IgD-negative memory B cell (primary cell): Measurements from ENCODE around the gene ATP8A1. TPM values are rescaled to one million over a fixed set of nuclear protein-coding genes. Genes with fewer than 3 reads are reported as not detected.

Experiments
- H3K27ac Mint-ChIP-seq, 3 donors: one replicate each; pipeline ENCODE4 v1.8.0; 2020 to 2022; ENCODE audit warnings: mild to moderate bottlenecking in 3 of 3, mixed read lengths in 3 of 3, moderate library complexity in 1 of 3
- H3K27me3 Mint-ChIP-seq: one replicate; pipeline ENCODE4 v1.8.0; 2021; ENCODE audit warnings: mixed read lengths
- H3K36me3 Mint-ChIP-seq: one replicate; pipeline ENCODE4 v1.8.0; 2020; ENCODE audit warnings: mild to moderate bottlenecking, mixed read lengths
- H3K4me1 Mint-ChIP-seq, 3 donors: one replicate each; pipeline ENCODE4 v1.8.0; 2020 to 2022; ENCODE audit warnings: mixed read lengths in 3 of 3, mild to moderate bottlenecking in 1 of 3
- H3K4me3 Mint-ChIP-seq, 4 donors: one replicate each; pipeline ENCODE4 v1.8.0; 2020 to 2022; ENCODE audit warnings: mild to moderate bottlenecking in 4 of 4, mixed read lengths in 4 of 4, moderate library complexity in 3 of 4
- H3K9me3 Mint-ChIP-seq, 3 donors: one replicate each; pipeline ENCODE4 v1.8.0; 2020 to 2021; ENCODE audit warnings: mixed read lengths in 3 of 3, mild to moderate bottlenecking in 1 of 3
- polyA plus RNA-seq: library from polyadenylated mRNA; unstranded; fragments of 300-500 nt; fragmentation: Illumina TruSeq; gene quantifications from one replicate; pipeline ENCODE4 v1.2.3, GENCODE V29; 2021

Gene ATP8A1
- polyA plus RNA-seq, 1 donor from 2014 or later: 15.0 TPM

GRCh38 chr4:42625329-42625728, 31.6 kb downstream of the ATP8A1 start:
- no peaks in the 10 kb centered on the region for H3K9me3 Mint-ChIP-seq
- H3K27me3 Mint-ChIP-seq: no peaks in the 10 kb centered on the region
- H3K4me3 Mint-ChIP-seq: peak overlapping the region in 3 of 4 donors; percentile 1 to 78 (median 38)
- H3K4me1 Mint-ChIP-seq: peaks cover 44 to 55% (median 47%) of the 10 kb centered on the region in 3 donors
- H3K27ac Mint-ChIP-seq: peak overlapping the region; percentile 63 to 72 (median 71)
- peaks cover 4% of the 10 kb centered on the region for H3K36me3 Mint-ChIP-seq

- Mint-ChIP-seq H3K4me3 (peak overlapping the region in 1 of 4 donors; percentile 54), H3K27ac (no peak overlapping the region), H3K27me3 (no peaks in the 10 kb centered on the region), H3K4me1 (peaks cover 44 to 54% (median 50%) of the 10 kb centered on the region in 3 donors), H3K9me3 (no peaks in the 10 kb centered on the region), H3K36me3 (peaks cover 4% of the 10 kb centered on the region)
Measured at GRCh38 chr4:42624551-42624950, 32.4 kb downstream of the ATP8A1 start.

DNA sequence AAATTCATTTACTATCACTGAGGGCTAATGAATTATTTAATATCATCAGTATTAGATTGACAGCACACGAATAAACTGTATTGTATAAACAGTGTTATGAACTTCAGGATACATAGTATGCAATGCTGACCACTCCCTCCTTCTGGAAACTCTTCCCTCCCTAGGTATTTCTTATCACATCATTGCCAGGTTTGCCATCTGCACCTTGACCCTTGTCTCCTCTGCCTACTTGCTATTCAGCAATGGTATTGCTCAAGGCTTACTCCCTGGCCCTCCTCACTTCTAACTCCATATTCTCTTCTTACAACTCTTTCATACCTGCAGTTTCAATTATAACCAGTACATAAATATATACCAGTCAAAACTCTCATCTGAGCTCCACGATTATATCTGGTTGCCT, 38.9 kb downstream of the ATP8A1 start:
- H3K36me3 Mint-ChIP-seq: peaks cover 9% of the 10 kb centered on the region
- H3K4me3 Mint-ChIP-seq: no peak overlapping the region
- H3K4me1 Mint-ChIP-seq: peaks cover 5 to 10% (median 5%) of the 10 kb centered on the region in 3 donors
- no peak overlapping the region for H3K27ac Mint-ChIP-seq
- H3K27me3 Mint-ChIP-seq: no peaks in the 10 kb centered on the region
- no peaks in the 10 kb centered on the region for H3K9me3 Mint-ChIP-seq

DNA sequence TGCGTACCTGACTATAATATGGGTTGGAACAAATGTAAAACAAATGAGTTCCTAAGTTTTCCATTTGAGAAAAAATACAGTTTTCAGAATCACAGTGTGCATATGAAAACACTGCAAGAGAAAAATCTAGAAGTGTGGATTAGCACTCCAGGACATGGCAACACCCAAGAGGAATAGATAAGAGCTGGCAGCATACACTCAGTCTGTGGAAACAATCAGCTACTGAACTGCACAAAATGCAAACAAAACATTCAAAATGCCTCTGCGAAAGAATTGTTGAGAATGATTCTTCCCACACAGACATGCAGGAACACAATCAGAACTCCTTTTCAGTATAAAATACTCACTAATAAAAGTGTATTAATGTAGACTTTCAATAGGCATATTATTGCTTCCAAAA, 39.9 kb downstream of the ATP8A1 start:
- no peak overlapping the region for H3K4me3 Mint-ChIP-seq
- H3K4me1 Mint-ChIP-seq: peaks cover 5 to 6% (median 5%) of the 10 kb centered on the region in 3 donors
- H3K36me3 Mint-ChIP-seq: peaks cover 13% of the 10 kb centered on the region
- H3K9me3 Mint-ChIP-seq: no peaks in the 10 kb centered on the region
- H3K27me3 Mint-ChIP-seq: no peaks in the 10 kb centered on the region
- no peak overlapping the region for H3K27ac Mint-ChIP-seq

DNA sequence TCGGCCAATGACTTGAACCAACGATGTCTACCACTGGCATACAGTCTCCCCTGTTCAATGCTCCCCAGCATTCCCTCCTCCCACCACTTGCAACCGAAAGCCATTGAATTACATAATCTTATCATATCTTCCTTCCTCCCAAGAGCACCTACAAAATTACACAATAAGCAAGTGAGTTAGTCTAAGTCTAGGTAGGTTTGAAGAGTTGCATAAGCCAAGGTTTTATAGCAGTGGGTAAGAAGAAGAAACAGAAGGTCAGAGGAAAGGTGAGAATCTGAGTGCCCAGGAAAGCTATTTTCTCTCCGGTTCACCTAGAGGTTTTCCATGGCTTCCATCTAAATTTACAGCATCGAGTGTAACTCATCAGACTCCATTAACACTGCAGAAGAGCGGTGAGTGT, 40.3 kb downstream of the ATP8A1 start:
- no peak overlapping the region for H3K27ac Mint-ChIP-seq
- H3K4me3 Mint-ChIP-seq: no peak overlapping the region
- peaks cover 15% of the 10 kb centered on the region for H3K36me3 Mint-ChIP-seq
- H3K4me1 Mint-ChIP-seq: peaks cover 5 to 6% (median 5%) of the 10 kb centered on the region in 3 donors
- no peaks in the 10 kb centered on the region for H3K27me3 Mint-ChIP-seq
- H3K9me3 Mint-ChIP-seq: no peaks in the 10 kb centered on the region

DNA sequence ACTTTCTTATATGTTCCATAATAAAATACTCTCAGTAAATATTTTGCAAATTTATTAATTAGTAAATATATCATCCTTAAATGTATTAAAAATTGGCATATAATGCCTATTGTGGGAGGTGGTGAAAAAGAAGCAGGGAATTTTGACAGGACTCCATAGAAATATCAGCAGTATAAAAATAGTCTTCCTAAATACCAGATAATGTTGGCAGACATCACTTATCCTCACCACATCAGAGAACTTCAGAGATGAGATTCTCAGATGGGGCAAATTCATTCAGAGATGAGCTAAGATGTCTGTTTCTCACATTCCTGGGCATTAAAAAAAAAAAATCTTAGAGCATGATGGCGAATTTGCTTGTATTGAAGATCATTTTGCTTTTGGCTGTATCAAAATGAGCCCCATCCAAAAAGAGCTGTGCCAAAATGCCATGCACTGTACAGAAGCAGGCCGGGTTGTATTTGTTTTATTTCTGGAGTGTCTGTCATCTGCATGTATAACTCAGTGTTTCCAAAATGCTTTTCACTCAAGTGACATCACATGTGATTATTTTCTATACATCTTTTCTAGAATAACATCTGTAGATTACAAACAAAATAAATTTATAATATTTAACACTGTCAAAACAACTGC, 41.7 kb downstream of the ATP8A1 start:
- H3K27ac Mint-ChIP-seq: no peak overlapping the region
- H3K36me3 Mint-ChIP-seq: peaks cover 18% of the 10 kb centered on the region
- H3K27me3 Mint-ChIP-seq: no peaks in the 10 kb centered on the region
- peaks cover 3 to 9% (median 5%) of the 10 kb centered on the region in 3 donors for H3K4me1 Mint-ChIP-seq
- H3K9me3 Mint-ChIP-seq: no peaks in the 10 kb centered on the region
- no peak overlapping the region for H3K4me3 Mint-ChIP-seq

DNA sequence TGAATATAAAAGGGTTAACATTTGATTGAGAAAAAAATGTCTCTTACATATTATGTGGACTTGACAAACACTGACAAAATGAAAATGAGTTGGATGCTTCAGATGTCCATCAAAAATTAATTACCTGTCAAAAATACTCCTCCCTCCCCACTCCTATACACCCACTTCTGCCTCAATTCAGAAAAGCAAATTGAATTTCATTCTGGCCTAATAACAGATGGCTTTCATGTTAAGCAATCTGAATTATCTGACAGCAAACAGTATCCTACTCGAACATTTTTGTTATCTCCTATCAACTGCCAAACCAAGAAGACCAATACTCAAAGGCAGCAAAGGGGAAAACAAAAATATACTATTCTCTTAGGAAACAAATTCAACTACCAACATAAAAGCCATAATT, 44.0 kb downstream of the ATP8A1 start:
- Mint-ChIP-seq H3K27me3 (no peaks in the 10 kb centered on the region), H3K9me3 (no peaks in the 10 kb centered on the region)

GRCh38 chr4:42610941-42611340, 46.0 kb downstream of the ATP8A1 start:
- H3K9me3 Mint-ChIP-seq: no peaks in the 10 kb centered on the region
- H3K4me3 Mint-ChIP-seq: no peak overlapping the region
- H3K27ac Mint-ChIP-seq: no peak overlapping the region
- H3K4me1 Mint-ChIP-seq: peaks cover 1 to 7% (median 3%) of the 10 kb centered on the region in 3 donors
- H3K36me3 Mint-ChIP-seq: peaks cover 16% of the 10 kb centered on the region
- H3K27me3 Mint-ChIP-seq: no peaks in the 10 kb centered on the region

More for the DNA sequence above, 44.0 kb downstream of the ATP8A1 start:
- Mint-ChIP-seq H3K4me3 (no peak overlapping the region), H3K4me1 (peaks cover 2 to 7% (median 3%) of the 10 kb centered on the region in 3 donors), H3K36me3 (peaks cover 13% of the 10 kb centered on the region), H3K27ac (no peak overlapping the region)

DNA sequence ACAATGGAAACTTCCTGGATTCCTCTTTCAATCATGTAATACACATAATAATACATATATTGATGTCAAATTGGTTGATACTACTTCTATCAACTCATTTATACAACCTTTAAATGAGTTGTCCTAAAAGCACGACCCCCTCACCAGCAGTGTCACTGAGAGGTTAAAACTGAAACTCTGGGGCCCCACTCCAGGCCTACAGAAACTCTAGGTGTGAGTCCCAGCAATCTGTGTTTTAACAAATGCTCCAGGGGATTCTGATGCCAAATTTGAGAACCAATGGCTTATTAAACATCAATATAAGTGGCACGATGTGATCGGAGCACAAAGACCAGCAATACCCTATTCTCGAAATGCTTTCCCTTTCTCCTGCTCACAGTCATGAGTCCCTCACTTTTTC, 47.9 kb downstream of the ATP8A1 start:
- no peak overlapping the region for H3K27ac Mint-ChIP-seq

DNA sequence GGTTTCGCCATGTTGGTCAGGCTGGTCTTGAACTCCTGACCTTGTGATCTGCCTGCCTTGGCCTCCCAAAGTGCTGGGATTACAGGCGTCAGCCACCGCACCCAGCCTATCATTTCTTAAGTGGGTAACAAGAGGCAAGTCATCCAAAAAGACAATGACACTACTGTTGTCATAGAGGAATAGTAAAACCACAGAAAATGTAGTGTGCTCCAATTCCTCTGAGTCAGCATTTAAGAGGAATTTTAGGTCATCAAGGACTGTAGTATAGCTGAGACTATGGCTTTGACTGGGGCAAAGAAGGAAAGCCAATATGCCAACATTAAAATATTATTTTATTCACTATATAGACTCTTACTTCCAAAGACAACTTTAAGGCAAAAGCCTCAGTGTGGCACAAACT, 48.4 kb downstream of the ATP8A1 start:
- H3K36me3 Mint-ChIP-seq: peaks cover 14% of the 10 kb centered on the region
- no peaks in the 10 kb centered on the region for H3K9me3 Mint-ChIP-seq
- peaks cover 3 to 17% (median 8%) of the 10 kb centered on the region in 3 donors for H3K4me1 Mint-ChIP-seq
- H3K27ac Mint-ChIP-seq: no peak overlapping the region
- H3K4me3 Mint-ChIP-seq: no peak overlapping the region
- no peaks in the 10 kb centered on the region for H3K27me3 Mint-ChIP-seq

More for the DNA sequence above, 47.9 kb downstream of the ATP8A1 start:
- Mint-ChIP-seq H3K4me1 (peaks cover 3 to 14% (median 5%) of the 10 kb centered on the region in 3 donors), H3K27me3 (no peaks in the 10 kb centered on the region), H3K4me3 (no peak overlapping the region), H3K9me3 (no peaks in the 10 kb centered on the region), H3K36me3 (peaks cover 14% of the 10 kb centered on the region)

DNA sequence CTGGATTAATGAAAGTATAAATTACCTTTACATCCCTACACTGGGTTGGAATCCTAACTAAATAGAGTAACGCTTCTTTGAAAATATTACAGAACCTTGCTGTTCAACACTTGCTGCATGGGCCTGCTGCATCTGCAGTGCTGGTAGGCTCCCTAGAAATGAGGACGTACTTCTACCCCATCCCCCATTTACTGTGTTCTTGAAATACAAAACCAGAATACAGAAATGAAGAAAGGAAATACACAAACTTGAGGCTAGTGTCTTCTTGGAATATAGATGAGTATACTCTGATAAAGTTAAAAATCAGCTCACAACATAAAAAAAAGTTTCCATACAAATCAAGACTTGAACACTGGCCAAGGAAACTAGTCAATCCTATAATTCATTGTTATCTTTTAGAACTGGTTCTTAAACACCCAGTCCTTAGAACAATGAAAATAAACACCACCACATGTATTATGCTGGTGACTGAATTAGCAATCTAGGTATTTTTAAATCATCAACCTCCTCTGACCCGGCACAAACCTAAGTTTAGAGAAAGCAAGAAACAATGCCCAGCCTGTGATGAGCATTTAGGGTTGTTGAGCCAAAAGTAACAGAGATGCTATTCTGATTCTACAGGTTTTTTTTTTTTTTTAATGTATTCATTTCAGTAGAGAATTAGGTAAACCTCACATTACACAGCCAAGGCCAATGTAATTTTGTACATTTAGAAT, 49.7 kb downstream of the ATP8A1 start:
- Mint-ChIP-seq H3K9me3 (no peaks in the 10 kb centered on the region), H3K4me1 (peaks cover 3 to 17% (median 8%) of the 10 kb centered on the region in 3 donors), H3K4me3 (no peak overlapping the region), H3K27ac (no peak overlapping the region), H3K36me3 (peaks cover 10% of the 10 kb centered on the region), H3K27me3 (no peaks in the 10 kb centered on the region)

DNA sequence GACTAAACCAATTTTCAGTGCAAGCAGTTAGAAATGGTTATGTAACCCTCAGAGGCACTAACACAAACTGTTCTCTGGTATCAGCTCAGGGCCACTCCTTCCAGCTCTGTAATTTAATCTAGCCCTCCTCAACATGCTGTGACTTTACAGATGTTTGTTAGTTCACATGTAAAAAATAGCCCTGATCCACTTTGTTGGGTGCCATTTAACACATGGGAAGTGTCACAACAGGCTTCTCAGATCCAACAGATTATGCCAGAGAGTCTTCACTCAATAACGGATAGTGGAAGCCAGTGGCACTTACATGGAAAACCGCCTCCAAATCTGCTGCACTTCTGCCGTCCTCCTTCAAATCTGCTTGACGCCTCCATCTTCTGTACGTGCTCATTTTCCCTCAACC, 51.6 kb downstream of the ATP8A1 start:
- peaks cover 5% of the 10 kb centered on the region for H3K36me3 Mint-ChIP-seq
- H3K27ac Mint-ChIP-seq: peak overlapping the region in 1 of 3 donors; percentile 88
- no peaks in the 10 kb centered on the region for H3K27me3 Mint-ChIP-seq
- no peaks in the 10 kb centered on the region for H3K9me3 Mint-ChIP-seq
- H3K4me1 Mint-ChIP-seq: peaks cover 8 to 16% (median 11%) of the 10 kb centered on the region in 3 donors
- no peak overlapping the region for H3K4me3 Mint-ChIP-seq

DNA sequence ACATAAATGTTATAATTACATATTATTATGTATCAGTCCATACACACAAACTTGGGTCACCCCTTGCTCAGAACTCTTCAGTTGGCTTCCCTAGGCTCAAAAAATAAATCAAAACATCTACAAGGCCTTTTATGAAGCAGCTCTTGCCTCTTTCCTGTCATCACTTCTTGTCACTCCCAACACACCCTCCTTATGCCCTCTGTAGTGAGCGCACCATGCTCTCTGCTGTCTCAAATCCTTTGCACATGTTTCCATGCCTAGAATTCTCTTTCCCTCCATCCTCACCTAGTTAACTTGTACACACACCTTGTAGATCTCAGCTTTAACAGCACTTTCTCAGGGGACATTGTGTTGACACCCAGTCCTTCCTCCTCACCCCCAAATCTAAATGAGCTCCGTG, 53.0 kb downstream of the ATP8A1 start:
- Mint-ChIP-seq H3K27ac (peak overlapping the region in 1 of 3 donors; percentile 17), H3K27me3 (no peaks in the 10 kb centered on the region), H3K9me3 (no peaks in the 10 kb centered on the region), H3K4me1 (peaks cover 5 to 17% (median 11%) of the 10 kb centered on the region in 3 donors), H3K36me3 (peaks cover 5% of the 10 kb centered on the region), H3K4me3 (no peak overlapping the region)

DNA sequence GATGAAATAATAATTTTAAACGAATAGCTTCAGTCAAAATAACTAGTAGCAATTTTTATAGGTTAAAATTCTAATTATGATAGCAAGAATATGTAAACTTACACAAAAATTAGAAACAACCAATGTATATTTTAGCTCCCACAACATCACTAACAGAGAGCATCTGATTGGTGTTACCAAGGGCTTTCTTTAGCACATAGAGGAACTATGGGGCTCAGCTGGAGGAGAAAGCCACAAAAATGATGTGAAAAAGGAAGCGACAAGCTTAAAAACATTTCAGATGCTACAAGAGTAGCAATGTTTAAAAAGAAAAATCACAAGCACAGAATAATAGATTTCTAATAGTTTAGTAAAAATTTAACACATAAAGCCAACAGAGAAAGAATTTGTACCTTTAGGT, 56.3 kb downstream of the ATP8A1 start:
- Mint-ChIP-seq H3K9me3 (no peaks in the 10 kb centered on the region), H3K27me3 (no peaks in the 10 kb centered on the region), H3K4me1 (peaks cover 5 to 14% (median 13%) of the 10 kb centered on the region in 3 donors), H3K36me3 (peaks cover 4% of the 10 kb centered on the region), H3K27ac (no peak overlapping the region), H3K4me3 (peak overlapping the region in 1 of 4 donors; percentile 72)

DNA sequence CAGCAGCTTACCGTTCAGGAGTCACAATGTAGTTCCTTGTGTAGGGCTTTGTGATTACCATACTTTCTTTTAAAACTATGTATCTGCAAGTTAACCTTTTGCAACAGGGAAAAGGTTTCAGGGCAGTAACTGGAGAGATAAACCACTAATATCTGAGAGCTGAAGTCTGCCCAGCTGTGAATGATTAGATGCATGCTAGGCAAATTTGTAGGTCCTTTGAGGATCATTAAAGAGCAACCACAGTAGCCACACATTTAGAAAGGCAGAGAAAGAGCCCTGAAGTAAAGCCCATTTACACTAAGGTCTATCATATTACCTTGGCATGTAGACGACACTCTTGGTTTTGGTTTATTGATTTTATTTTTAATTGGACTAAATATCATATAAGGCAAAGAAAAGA, 60.0 kb downstream of the ATP8A1 start:
- Mint-ChIP-seq H3K27me3 (no peaks in the 10 kb centered on the region), H3K9me3 (no peaks in the 10 kb centered on the region), H3K4me3 (no peak overlapping the region), H3K36me3 (peaks cover 4% of the 10 kb centered on the region), H3K27ac (no peak overlapping the region), H3K4me1 (peaks cover 5 to 9% (median 7%) of the 10 kb centered on the region in 3 donors)
